NCI-H1694 treated with DMSO at 0.1 percent for 48 hours (cell line): ENCODE data around the gene KDM8.

Experiments
- DNase-seq: peaks from one replicate; lab custom pipeline; 2025; lab: John Stamatoyannopoulos, UW

The KDM8 gene

DNA sequence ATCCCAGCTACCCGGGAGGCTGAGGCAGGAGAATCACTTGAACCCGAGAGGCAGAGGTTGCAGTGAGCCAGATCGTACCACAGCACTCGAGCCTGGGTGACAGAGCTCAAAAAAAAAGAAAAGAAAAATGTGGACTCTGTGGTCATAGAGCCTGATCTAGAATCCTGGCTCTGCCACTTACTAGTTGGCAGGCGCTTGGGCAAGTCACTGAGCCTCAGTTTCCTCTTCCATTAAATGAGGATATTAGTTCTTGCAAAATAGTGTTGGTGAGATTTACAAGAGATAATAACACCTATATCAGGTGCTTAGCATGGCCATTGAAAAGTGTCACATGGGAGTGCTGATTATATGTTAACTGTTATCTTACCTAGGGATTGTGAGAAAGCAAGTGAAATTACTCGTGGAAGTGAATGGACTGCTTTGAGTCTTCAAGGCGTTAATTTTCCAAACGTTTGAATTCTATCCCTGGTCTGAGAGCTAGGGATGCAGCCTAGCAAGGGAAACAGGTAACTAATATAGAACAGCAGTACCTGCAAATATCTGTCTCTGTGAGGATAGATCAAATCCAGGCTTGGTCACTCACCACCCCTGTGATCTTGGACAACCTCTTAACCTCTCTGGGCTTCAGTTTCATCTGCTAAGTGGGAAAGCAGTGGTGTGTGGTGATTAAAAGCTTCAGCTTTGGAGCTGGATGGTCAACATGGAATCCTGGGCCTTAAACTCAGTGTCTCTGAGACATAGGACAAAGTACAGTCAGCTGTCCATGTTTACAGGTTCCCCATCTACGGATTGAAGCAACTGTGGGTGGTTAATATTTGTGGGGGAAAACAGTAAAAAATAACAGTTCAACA, 66.2 kb downstream of the KDM8 start:
- DNase-seq, result no peak

DNA sequence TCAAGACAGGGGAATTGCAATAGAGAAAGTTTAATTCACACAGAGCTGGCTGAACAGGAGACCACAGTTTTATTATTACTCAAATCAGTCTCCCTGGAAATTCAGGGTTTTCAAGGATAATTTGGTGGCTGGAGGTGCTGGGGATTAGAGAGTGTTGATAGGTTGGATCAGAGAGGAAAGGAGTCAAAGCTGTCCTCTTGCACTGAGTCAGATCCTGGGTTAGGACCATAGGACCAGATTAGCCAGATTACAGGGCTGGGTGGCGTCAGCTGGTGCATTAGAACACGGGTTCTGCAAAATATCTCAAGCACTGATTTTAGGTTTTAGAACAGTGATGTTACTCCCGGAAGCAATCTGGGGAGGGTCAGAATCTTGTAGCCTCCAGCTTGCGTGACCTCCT, 67.0 kb downstream of the KDM8 start:
- no peak for DNase-seq
